ENCODE data around the gene DDAH1.

The DDAH1 gene

GRCh38 chr1:85393490-85393889 lies 71.5 kb downstream of the DDAH1 start:
- no peak for DNase-seq (ENCODE audit: low read depth)

GRCh38 chr1:85388416-85388815 lies 76.5 kb downstream of the DDAH1 start:
- DNase-seq (ENCODE audit: low read depth) = no peak

- DNase-seq (ENCODE audit: low read depth) = no peak
These were observed 77.2 kb downstream of the DDAH1 start for GRCh38 chr1:85387781-85388180.

GRCh38 chr1:85386068-85386722 lies 78.8 kb downstream of the DDAH1 start:
- no peak for DNase-seq (ENCODE audit: low read depth)

GRCh38 chr1:85379203-85380136 lies 85.5 kb downstream of the DDAH1 start:
- DNase-seq (ENCODE audit: low read depth) = no peak

GRCh38 chr1:85378534-85378933 lies 86.4 kb downstream of the DDAH1 start:
- no peak for DNase-seq (ENCODE audit: low read depth)

- no peak for DNase-seq (ENCODE audit: low read depth)
These were observed 88.6 kb downstream of the DDAH1 start for GRCh38 chr1:85376356-85376755.

GRCh38 chr1:85375493-85375892 lies 89.5 kb downstream of the DDAH1 start:
- no peak for DNase-seq (ENCODE audit: low read depth)

GRCh38 chr1:85374160-85374559 lies 90.8 kb downstream of the DDAH1 start:
- peak; percentile 37 for DNase-seq (ENCODE audit: low read depth)

GRCh38 chr1:85373378-85373708 lies 91.6 kb downstream of the DDAH1 start:
- no peak for DNase-seq (ENCODE audit: low read depth)

GRCh38 chr1:85372683-85373377 lies 92.1 kb downstream of the DDAH1 start:
- DNase-seq (ENCODE audit: low read depth) = no peak

- DNase-seq (ENCODE audit: low read depth) = no peak
These were observed 93.9 kb downstream of the DDAH1 start for GRCh38 chr1:85371021-85371420.

GRCh38 chr1:85368073-85368770 lies 96.7 kb downstream of the DDAH1 start:
- DNase-seq (ENCODE audit: low read depth) = no peak

GRCh38 chr1:85366391-85367170 lies 98.4 kb downstream of the DDAH1 start:
- peak; percentile 53 for DNase-seq (ENCODE audit: low read depth)

- no peak for DNase-seq (ENCODE audit: low read depth)
These were observed 99.1 kb downstream of the DDAH1 start for GRCh38 chr1:85365851-85366250.

- no peak for DNase-seq (ENCODE audit: low read depth)
These were observed 101.4 kb downstream of the DDAH1 start for GRCh38 chr1:85363521-85363920.

GRCh38 chr1:85363092-85363491 lies 101.9 kb downstream of the DDAH1 start:
- DNase-seq (ENCODE audit: low read depth) = no peak

GRCh38 chr1:85361606-85362296 lies 103.2 kb downstream of the DDAH1 start:
- DNase-seq (ENCODE audit: low read depth) = no peak

GRCh38 chr1:85360730-85361493 lies 104.0 kb downstream of the DDAH1 start:
- no peak for DNase-seq (ENCODE audit: low read depth)
